HG02571 (cell line): ENCODE data around the gene FARSA.
A peak's percentile ranks its signal among the peaks of the same experiment; 100 is the strongest.
"Not testable (repeated sequence)": the region's sequence is repeated elsewhere in the genome, so short reads cannot be mapped to it uniquely, and the experiment has no call there.

Source experiments
- ATAC-seq: cut with Tn5 transposase; IDR thresholded peaks from one replicate; pipeline ENCODE4 v1.9.1; 2021; ENCODE audit warnings: mild to moderate bottlenecking, moderate library complexity; ENCODE audit not compliant: unreplicated experiment

Gene FARSA

DNA sequence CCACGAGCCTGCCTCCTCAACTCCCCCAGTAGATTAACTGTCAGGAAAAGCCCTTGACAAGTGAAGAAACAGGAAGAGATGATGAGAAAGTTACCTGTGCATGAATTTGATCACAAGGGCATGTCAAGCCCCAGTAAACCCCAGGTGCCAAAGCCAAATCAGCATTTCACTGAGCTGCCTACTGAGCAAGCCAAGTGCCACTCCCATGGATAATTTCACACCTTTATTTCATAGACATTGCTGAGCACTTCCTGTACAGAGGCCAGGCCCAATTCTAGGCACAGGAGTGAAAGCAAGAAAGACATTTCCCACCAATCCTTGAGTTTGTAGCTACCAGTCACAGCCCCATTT lies 21.1 kb upstream of the FARSA start:
- no peak for ATAC-seq

DNA sequence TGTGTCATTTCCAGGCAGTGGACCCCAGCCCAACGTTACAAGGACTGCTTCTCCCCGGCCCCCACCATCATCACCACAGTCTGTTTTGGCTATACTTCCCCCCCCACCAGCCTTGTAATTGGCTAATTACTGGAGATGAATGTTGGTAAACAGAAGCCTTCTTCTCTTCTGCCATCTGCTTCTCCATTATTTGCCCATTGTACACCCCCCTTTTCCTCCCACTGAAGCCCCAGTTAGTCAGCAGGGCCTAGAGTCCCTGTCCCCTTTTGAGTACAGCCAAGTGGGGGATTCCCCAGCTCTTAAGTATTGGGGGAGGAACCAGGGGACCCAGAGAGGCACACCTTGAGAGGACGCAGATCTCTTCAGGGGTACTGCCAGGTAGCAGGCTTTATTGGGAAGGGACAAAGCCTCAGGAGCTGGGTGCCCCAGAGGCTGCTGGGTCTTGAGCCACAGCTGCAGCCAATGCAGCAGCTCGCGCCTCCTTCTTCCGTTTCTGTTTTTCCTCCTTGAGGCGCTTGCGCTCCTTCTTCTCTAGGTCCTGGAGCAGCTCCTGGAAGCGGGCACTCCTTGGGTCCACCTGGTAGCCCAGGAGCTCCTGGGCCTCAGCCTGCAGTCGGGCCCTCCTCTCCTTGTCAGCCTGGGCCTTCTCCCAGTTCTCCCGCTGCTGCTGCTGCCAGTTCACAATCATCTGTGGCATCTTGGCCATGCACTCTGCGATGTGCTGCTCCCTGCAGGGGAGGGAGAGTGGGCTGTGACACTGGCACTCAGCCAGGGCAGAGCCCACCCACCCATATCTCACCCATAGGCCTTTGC lies 20.5 kb upstream of the FARSA start:
- no peak for ATAC-seq

DNA sequence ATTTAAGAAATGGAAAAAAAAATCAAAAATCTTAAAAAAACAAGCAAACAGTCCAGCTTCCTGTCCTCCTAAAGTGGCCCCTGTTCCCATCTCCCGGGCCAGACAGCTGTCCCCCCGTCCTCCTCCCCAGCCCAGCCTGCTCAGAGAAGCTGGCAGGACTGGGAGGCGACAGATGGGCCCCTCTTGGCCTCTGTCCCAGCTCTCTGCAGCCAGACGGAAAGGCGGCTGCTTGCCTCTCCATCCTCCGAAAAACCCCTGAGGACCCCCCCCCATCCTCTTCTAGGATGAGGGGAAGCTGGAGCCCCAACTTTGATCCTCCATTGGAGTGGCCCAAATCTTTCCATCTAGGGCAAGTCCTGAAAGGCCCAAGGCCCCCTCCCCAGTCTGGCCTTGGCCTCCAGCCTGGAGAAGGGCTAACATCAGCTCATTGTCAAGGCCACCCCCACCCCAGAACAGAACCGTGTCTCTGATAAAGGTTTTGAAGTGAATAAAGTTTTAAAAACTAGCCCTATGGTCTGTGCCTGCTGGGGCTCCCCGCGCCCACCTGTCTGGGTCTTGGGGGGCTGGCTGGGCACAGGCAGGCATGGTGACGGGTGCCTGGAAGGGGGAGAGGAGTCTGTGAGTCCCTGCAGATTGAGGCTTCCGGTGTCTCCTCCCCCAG lies 19.8 kb upstream of the FARSA start:
- ATAC-seq = no peak

DNA sequence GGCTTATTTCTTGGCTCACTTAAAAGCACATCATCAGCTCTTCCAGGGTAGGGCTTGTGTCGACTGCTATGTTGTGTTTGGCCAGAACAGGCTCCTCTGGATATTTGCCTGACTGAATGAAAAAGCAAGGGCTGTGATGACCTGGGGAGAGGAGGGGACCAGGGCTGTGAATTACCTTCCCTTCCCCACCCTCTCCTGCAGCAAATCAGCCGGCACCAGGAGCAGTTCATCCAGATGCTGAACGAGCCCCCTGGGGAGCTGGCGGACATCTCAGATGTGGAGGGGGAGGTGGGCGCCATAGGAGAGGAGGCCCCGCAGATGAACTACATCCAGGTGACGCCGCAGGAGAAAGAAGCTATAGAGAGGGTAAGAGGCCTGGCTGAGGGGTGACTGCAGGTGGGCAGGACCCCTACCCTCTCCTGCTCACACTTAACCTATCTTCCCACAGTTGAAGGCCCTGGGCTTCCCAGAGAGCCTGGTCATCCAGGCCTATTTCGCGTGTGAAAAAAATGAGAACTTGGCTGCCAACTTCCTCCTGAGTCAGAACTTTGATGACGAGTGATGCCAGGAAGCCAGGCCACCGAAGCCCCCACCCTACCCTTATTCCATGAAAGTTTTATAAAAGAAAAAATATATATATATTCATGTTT lies 19.1 kb upstream of the FARSA start:
- ATAC-seq = no peak

DNA sequence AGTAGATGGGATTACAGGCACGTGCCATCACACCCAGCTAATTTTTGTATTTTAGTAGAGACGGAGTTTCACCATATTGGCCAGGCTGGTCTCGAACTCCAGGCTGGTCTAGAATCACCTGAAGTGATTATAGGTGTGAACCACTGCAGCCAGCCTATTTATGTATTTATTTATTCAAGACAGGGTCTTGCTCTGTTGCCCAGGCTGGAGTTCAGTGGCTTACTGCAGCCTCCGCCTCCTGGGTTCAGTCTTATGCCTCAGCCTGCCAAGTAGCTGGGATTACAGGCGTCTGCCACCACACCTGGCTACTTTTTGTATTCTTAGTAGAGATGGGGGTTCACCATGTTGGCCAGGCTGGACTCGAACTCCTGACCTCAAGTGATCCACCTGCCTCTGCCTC lies 18.5 kb upstream of the FARSA start:
- not testable (repeated sequence) for ATAC-seq

DNA sequence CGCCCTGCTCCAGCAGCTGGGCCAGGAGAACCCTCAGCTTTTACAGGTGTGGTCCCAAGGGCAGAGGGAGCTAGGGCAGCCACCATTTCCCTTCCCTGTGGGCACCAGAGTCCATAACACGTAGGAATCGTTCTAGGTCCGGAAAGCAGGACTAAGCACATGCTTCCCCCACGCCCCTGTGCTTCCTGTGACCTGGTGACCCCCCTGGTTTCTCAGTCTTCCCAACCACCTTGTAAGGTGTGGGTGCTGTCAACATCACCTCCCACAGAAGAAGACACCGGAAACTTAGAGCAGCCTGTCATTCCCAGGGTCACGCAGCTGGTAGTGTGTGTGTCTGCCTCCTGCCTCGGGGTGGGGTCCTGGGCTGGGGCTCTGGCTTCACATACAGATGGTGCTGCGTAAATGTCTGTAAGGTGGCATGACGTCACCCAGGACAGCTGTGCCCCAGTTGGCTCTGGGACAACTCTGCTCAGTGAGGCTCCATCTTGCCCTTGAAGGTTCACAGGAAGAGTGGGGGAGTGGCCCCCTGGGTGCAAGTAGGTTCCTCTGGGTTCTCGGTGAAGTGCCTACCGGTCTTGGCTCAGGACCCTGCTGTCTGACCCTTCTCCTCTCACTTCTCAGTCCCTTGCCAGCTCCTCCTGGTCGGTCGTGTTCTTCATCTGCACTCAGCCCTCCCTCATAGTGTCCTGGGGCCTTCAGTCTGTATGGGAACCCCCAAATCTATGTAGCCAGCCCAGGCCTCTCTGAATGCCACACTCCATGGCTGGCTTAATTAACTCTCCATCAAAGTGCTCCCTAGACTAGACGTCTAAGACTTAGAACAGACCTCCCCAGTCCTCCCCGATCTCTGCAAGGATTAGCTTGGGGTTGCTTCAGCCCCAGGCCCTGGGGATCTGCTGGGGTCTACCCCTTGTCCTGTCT lies 16.1 kb upstream of the FARSA start:
- ATAC-seq = no peak

DNA sequence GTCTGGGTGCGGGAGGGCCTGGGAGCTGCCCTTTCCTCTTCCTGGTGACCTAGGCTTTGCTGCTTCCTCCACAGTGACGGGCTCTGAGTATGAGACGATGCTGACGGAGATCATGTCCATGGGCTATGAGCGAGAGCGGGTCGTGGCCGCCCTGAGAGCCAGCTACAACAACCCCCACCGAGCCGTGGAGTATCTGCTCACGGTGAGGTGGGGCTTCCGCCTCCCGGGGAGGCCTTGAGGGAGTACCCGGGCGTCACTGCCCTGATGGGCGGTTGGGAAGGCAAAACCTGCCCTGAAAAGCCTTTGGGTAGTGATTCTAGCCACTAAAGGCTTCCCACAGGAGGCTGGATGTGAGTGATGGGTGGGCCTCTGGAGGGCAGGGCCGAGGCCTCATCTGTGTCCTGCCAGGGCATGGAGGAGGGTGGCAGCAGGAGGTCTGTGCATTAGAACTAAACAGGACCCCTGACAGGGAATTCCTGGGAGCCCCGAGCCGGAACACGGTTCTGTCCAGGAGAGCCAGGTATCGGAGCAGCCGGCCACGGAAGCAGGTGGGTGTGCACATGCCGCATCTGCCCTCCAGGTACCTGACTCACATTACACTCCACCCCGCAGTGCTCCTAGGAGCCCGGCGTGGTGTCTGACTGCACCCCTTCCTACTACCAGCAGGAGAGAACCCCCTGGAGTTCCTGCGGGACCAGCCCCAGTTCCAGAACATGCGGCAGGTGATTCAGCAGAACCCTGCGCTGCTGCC lies 15.3 kb upstream of the FARSA start:
- no peak for ATAC-seq

DNA sequence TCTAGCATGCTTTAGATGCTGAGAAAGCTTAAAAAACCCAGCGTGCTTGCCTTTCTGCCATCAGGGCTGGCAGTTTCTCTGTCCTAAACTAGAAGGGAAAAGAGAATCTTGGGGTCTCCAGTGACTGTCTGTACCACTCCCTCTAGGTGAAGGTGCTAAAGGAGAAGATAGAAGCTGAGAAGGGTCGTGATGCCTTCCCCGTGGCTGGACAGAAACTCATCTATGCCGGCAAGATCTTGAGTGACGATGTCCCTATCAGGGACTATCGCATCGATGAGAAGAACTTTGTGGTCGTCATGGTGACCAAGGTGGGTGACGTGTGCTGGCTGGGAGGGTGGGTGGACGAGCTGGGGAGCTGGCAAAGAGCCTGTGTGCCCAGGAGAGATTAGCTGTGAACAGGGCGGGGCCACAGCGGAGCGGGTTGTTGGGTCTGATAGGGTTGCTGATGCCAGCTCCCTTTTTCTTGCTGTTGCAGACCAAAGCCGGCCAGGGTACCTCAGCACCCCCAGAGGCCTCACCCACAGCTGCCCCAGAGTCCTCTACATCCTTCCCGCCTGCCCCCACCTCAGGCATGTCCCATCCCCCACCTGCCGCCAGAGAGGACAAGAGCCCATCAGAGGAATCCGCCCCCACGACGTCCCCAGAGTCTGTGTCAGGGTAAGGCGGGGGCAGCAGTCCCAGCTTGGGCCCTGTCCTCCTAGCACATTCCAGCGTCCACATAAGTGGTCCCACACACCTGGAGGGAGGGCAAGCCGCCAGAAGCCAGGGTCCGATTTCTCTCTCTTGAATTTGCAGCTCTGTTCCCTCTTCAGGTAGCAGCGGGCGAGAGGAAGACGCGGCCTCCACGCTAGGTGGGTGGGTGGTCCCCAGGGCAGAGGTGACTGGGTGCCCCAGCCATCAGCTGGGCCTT lies 14.4 kb upstream of the FARSA start:
- no peak for ATAC-seq

DNA sequence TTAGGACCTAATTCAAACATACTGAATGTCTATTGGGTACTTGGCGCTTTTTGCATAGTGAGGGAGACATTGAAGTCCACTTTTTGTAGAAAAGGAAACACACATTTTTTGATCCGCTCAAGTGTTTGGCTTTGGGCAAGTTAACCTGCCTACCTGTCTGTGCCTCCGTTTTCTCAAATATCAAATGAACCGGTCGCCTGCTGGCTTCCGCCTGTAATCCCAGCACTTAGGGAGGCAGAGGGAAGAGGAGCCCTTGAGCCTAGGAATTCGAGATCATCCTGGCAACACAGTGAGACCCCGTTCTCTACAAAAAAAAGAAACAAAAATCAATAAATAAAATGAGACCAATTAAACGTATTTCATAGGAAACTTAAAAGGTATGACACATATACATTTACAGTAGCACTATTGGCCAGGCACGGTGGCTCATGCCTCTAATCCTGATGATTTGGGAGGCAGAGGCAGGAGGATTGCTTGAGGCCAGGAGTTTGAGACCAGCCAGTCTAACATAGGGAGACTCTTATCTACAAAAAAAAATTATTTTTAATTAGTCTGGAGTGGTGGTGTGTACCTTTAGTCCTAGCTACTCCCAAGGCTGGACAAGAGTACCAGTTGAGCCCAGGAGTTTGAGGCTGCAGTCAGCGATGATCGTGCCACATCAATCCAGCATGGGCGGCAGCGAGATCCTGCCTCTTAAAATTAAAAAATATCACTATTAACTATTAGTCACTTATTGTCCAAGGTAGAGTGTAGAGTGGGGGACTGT lies 13.4 kb upstream of the FARSA start:
- ATAC-seq = no peak

DNA sequence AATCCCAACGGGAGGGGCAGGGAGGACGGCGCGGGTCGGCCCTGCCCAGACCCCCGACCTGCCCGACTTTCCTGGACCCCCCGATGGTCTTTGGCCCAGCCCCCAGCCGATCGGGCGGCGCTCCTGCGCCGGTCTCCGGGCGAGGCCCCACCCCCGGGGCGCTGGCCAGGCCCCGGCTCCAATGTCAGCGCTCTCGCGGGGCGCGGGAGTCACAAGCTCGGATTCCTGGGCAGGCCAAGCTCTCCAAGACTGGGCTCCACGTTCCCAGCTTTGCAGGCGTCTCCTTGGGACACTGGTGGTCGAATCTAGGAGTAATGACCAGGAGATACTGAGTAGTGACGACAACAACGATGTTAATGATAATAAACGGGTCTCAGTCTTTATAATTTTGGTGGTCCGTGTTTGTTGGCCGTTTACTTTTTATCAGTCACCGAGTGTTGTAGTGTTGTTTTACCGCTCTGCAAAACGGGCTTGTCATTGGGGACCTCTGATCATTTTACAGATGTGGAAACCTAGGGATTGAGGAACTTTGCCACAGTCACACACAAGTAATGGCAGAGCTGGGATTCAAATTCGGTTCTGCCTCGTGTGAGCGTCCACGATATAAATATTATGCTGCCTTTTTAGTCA lies 12.7 kb upstream of the FARSA start:
- ATAC-seq = peak; percentile 33

DNA sequence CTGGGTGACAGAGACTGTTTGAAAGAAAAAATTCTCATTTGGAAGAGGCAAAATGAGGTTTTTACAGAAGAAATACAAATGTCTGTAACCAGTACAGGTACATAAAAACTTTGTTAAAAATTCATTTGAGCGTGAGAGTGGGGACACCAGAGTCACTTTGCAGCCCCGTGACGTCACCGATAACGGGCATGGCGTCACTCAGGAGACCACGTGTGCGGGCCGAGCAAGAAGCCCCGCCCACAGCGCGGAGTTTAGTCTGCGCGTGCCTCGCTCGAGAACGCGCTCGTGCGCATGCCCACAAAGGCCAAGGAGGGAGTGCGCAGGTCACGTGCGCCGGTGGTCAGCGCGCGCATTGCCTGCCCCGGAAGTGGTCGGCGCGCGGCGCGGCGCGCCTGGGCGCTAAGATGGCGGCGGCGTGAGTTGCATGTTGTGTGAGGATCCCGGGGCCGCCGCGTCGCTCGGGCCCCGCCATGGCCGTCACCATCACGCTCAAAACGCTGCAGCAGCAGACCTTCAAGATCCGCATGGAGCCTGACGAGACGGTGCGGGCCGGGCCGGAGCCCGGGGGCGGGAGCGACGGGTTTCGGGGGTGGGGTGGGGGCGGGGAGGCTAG lies 12.1 kb upstream of the FARSA start, which contains the start of gene RAD23A:
Gene RAD23A, plus strand, starts transcription at position 384 of the 613 bp plus-strand sequence. Its CDS starts 87 bp downstream, at position 471.
- peak; percentile 70 for ATAC-seq

DNA sequence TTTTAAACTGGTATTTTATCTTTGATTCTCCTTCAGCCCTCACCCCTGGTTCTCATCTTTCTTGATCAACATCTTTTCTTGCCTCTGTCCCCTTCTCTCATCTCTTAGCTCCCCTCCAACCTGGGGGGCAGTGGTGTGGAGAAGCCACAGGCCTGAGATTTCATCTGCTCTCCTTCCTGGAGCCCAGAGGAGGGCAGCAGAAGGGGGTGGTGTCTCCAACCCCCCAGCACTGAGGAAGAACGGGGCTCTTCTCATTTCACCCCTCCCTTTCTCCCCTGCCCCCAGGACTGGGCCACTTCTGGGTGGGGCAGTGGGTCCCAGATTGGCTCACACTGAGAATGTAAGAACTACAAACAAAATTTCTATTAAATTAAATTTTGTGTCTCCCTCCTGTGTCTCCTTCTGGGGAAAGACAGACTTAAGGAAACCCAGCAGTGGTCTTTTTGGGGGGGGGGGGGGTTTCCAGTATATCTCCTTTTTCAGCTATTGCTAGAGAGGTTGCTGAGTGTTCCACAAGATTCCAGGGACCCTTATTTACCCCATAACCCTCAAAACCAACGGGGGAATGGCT lies 10.7 kb upstream of the FARSA start:
- no peak for ATAC-seq

DNA sequence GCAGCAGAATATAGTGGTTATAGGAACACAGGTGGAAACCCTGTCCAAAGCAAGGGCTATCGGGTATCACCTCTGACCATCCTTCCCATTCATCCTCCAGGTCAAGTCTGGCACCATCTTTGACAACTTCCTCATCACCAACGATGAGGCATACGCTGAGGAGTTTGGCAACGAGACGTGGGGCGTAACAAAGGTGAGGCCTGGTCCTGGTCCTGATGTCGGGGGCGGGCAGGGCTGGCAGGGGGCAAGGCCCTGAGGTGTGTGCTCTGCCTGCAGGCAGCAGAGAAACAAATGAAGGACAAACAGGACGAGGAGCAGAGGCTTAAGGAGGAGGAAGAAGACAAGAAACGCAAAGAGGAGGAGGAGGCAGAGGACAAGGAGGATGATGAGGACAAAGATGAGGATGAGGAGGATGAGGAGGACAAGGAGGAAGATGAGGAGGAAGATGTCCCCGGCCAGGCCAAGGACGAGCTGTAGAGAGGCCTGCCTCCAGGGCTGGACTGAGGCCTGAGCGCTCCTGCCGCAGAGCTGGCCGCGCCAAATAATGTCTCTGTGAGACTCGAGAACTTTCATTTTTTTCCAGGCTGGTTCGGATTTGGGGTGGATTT lies 10.0 kb upstream of the FARSA start:
- no peak for ATAC-seq

DNA sequence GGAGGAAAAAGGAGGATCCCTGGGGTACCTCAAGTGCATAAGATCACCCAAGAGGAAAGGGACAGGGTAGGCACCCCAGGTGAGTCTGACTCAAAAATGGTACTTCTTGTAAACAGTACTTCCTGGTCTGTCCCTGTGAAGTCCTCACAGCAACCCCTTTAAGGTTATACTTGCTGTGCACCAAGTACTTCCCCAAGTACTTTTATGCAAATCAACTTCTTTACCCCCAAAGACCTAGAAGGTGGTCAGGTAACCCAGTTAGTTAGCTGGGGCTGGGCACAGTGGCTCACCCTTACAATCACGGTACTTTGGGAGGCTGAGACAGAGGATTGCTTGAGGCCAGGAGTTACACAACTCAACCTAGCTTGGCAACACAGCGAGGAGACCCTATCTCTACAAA lies 7.4 kb upstream of the FARSA start:
- no peak for ATAC-seq

DNA sequence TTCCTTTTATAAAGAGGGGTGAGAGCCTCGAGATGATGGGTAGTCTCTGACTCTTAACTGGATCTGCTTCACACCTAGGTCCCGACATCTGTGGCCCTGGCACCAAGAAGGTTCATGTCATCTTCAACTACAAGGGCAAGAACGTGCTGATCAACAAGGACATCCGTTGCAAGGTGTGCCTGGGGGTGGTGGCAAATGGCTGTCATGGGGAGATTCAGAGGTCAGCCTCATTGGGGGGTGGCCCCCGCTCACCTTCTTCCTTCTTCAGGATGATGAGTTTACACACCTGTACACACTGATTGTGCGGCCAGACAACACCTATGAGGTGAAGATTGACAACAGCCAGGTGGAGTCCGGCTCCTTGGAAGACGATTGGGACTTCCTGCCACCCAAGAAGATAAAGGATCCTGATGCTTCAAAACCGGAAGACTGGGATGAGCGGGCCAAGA lies 6.5 kb upstream of the FARSA start:
- no peak for ATAC-seq

DNA sequence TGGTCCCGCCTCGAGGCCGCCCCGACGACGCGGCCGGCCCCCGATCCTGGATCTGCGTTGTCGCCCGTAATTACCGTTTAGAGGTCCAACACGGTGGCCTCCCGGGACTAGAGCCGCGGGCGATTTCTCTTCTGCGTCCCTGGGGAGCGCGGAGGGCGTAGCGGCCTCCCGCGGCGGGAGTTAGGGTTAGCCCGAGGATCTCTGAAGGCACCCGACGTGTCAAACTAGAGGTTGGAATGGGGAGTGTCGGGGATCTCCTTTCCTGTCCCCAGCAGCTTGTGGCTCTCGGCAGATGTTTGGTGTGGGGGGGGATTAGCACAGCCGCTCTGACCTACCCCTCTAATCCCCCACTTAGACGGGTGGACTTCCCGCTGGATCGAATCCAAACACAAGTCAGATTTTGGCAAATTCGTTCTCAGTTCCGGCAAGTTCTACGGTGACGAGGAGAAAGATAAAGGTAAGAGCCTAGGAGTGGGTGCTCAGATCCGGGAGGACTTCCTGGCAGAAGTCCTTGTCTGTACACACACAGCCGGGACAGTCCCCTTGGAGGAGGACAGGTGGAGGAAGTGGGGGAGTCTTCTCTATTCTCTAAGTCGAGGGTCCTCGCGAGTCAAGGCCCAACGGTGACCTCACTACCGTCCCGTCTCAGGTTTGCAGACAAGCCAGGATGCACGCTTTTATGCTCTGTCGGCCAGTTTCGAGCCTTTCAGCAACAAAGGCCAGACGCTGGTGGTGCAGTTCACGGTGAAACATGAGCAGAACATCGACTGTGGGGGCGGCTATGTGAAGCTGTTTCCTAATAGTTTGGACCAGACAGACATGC lies 5.5 kb upstream of the FARSA start:
- no peak for ATAC-seq
